Fibroblast of villous mesenchyme (primary cell): ENCODE data around the gene IL5. TPM values are rescaled to one million over a fixed set of nuclear protein-coding genes. Genes with fewer than 3 reads are reported as not detected.

ENCODE experiments used
- DNase-seq: peaks from one replicate; pipeline ENCODE4 v3.0.0-alpha.2; 2010; ENCODE audit warnings: low read depth
- H3K4me3 ChIP-seq: 2 replicates; pipeline ENCODE4 v1.5.1; 2011; ENCODE audit warnings: low read depth, mild to moderate bottlenecking, low read length
- total RNA-seq: library from RNA; depleted of rRNA; stranded (reverse); fragments of >200 nt; gene quantifications from 2 replicates; pipeline ENCODE4 v1.2.3, GENCODE V29; 2012
- TF ChIP-seq, protein P1 (sequence below): IDR thresholded peaks from 2 replicates; pipeline ENCODE4 v1.5.1; 2012; ENCODE audit warnings: low read depth, mild to moderate bottlenecking, low read length; ENCODE audit not compliant: insufficient read depth

Gene IL5
- total RNA-seq, 1 donor = not detected

DNA sequence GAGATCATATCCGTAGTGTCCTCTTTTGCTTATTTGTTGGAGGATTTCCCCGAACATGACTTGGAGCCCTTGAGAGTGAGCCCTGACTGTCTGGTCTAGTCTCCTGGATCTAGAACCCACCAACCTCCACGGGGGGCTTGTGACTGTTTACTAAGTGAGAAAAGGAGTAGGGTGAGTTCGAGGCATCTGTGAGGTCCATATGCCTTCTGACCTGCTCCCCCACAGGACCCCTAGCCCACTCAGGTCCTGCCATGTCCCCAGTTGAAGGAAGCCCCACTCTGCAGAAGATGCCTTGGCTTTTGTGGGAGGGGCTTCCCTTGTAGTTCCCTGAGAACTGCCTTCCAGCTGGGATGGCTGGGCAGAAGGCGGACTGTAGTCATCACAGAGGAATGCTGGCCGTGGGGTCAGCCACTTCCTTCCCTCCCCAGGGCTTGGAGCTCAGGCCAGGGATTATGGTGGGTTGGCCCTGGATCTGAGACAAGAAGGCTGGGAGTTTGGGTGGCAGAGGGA, 45.8 kb downstream of the IL5 start:
- TF ChIP-seq, protein P1, sequence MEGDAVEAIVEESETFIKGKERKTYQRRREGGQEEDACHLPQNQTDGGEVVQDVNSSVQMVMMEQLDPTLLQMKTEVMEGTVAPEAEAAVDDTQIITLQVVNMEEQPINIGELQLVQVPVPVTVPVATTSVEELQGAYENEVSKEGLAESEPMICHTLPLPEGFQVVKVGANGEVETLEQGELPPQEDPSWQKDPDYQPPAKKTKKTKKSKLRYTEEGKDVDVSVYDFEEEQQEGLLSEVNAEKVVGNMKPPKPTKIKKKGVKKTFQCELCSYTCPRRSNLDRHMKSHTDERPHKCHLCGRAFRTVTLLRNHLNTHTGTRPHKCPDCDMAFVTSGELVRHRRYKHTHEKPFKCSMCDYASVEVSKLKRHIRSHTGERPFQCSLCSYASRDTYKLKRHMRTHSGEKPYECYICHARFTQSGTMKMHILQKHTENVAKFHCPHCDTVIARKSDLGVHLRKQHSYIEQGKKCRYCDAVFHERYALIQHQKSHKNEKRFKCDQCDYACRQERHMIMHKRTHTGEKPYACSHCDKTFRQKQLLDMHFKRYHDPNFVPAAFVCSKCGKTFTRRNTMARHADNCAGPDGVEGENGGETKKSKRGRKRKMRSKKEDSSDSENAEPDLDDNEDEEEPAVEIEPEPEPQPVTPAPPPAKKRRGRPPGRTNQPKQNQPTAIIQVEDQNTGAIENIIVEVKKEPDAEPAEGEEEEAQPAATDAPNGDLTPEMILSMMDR = no peak
- DNase-seq = peak; percentile 94
- H3K4me3 ChIP-seq = peak overlapping the region; percentile 68

DNA sequence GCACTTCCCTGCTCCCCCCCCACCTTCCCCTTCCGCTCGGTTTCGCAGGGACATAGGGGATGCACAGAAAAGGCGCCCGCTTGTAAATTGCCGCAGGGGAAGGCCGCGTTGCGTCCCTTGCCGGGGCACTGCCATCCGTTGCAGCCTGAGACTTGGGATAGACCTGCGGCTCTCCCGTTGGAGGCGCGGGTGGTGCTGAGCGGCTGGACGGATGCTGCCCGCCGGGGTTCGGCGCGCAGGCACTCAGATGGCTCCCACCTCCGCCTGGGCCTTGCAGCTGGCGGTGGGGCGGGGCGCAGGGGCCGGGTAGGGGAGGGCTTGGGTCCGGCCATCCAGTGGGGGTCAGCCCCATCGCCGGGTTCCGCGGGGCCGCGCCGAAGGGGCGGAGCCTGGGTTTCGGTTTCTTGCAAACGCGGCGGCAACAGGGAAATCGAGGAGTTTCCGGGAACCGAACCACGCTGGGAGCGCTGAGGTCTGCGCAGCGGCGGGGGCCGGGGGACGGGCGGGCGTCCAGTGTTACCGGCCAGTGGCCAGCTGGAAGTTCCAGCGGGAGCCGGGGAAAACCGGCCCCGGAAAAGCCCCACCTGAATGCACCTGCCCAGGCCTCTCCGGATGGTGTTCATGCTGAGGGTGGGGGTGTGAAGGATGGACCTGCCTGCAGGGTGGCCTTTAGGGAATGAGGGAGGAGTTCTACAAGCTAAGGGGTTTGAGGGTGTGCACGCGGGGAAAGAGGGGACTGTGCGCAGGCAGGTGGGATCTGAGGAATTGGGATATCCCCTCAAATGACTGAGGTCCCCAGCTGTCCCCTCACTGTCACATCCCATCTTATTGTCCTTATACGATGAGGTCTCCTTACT, 46.5 kb downstream of the IL5 start:
- DNase-seq = peak; percentile 93
- peak overlapping the region; percentile 68 for H3K4me3 ChIP-seq
- TF ChIP-seq, protein P1 = no peak

DNA sequence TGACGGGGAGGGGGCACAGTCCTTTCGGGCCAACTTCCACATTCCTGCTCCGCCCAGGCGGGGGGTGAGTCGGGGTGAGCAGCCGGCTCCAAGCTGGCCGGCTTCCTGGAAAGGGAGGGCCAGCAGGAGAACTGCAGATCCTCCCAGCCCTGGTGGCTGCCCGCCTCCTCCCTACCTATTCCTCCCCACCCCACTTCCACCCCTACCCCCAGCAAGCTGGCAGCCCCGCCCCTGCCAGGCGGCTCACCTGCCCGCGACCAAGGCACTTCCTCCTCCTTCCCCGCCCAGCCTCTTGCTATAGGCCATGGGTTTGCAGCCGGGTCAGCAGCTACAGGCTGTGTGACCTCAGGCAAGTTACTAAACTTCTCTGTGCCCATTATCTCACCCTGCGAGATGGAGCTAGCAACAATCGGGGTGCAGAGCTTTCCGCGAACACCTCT, 47.1 kb downstream of the IL5 start:
- peak; percentile 87 for DNase-seq
- TF ChIP-seq, protein P1 = no peak
- H3K4me3 ChIP-seq = peak overlapping the region; percentile 68

DNA sequence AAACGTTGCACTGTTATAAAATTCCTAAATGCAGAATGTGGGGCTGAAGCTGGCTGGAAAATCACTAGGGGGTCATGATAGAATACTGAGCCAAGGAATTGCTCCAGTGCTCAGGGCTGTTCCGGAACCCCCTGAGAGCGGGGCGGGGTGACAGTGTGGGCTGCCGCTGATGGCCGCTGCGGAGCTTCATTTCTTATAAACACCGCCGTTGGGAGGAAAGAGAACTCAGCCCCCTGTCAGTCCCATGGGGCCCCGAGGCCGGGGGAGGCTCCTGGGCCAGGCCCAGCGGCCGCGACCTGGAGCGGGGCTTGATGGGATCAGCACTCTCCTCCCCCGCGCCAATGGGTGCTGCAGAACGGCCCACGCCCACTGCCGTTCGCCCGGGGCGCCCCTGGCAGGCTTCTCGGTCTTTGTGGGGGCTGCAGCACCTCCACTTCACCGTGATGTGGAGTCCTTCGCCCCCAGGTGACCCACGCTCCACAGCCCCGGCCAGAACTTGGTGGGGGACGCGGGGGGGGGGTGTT, 47.6 kb downstream of the IL5 start:
- TF ChIP-seq, protein P1 = peak; percentile 14
- peak overlapping the region; percentile 68 for H3K4me3 ChIP-seq
- DNase-seq = peak; percentile 95

DNA sequence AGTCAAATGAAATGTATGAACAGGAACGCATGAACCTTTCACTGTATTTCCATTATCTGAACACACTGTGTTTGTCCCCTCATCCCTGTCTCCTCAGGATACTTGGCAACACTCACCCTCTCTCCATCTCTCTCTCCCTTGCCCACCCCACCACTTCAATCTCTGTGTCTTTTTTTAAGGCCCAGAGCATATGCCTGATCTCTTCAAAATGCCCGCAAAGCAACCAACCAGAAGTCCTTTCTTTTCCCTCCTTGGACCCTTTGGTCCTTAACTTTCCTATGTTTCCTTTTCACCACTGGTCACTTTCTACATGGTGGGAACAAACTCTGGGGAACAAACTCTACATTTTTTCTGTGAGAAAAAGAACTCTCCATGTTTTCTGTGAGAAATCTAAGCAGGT, 49.5 kb downstream of the IL5 start:
- no peak for DNase-seq
- TF ChIP-seq, protein P1 = no peak
- no peak overlapping the region for H3K4me3 ChIP-seq

DNA sequence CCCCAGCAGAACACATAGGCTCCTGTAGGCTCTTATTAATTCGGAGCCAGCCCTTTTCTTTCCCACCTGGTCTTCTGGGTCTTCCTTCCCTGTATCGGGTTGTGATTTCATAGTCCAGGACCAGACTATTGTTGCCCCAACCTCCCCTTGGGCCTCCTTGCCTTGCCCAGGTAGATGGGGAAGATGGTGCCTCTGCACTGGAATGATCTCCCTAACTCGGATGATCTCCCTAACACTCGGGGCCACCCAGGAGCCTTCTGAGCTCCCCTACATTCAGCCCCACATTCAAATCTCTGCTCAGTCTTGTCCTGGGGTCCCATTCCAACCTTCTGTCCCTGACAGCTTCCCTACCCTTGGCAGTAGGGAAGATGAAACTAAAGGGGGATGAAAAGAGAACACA, 50.1 kb downstream of the IL5 start:
- no peak overlapping the region for H3K4me3 ChIP-seq
- TF ChIP-seq, protein P1 = no peak
- DNase-seq = no peak
